Activated naive CD4-positive, alpha-beta T cell treated with anti-CD3 and anti-CD28 coated beads, Interleukin-2, amount 50 U/mL, for 72 hours (primary cell): ENCODE measurements around the gene NPHP4. TPM values are rescaled to one million over a fixed set of nuclear protein-coding genes. Genes with fewer than 3 reads are reported as not detected.
A peak's percentile ranks its signal among the peaks of the same experiment; 100 is the strongest.

Source experiments
- ATAC-seq, 2 donors: fragments of 150-1000 bp; cut with Tn5 transposase; 2 replicates each; pipeline ENCODE4 v1.10.0; 2021; ENCODE audit warnings: mild to moderate bottlenecking in 2 of 2, moderate library complexity in 2 of 2
- DNase-seq, 2 donors: peaks; one replicate each; pipeline ENCODE4 v3.0.0; 2021 to 2022; ENCODE audit warnings: low spot score in 2 of 2
- H3K27ac Mint-ChIP-seq, 2 donors: one replicate each; pipeline ENCODE4 v1.8.0; 2022; ENCODE audit warnings: mild to moderate bottlenecking in 2 of 2, mixed read lengths in 2 of 2
- H3K36me3 Mint-ChIP-seq, 2 donors: one replicate each; pipeline ENCODE4 v1.8.0; 2022; ENCODE audit warnings: mixed read lengths in 2 of 2
- H3K9me3 Mint-ChIP-seq, 2 donors: one replicate each; pipeline ENCODE4 v1.8.0; 2022; ENCODE audit warnings: mixed read lengths in 2 of 2
- total RNA-seq, 2 donors: library from RNA; stranded (reverse); gene quantifications; one replicate each; pipeline ENCODE4 v1.2.3, GENCODE V29; 2022

NPHP4 gene
- total RNA-seq, 2 donors from 2014 or later = 10.0 to 22.5 TPM

- no peaks in the 10 kb centered on the region for H3K36me3 Mint-ChIP-seq
- DNase-seq = peak in 1 of 2 donors; percentile 16
- no peak for ATAC-seq
- no peaks in the 10 kb centered on the region for H3K9me3 Mint-ChIP-seq
- H3K27ac Mint-ChIP-seq = no peak overlapping the region
These were observed 145.1 kb downstream of the NPHP4 start for GRCh38 chr1:5847013-5847659.

GRCh38 chr1:5845376-5845775 is 146.8 kb downstream of the NPHP4 start:
- no peak for DNase-seq
- H3K9me3 Mint-ChIP-seq = no peaks in the 10 kb centered on the region
- H3K27ac Mint-ChIP-seq = no peak overlapping the region
- no peak for ATAC-seq
- no peaks in the 10 kb centered on the region for H3K36me3 Mint-ChIP-seq

DNA sequence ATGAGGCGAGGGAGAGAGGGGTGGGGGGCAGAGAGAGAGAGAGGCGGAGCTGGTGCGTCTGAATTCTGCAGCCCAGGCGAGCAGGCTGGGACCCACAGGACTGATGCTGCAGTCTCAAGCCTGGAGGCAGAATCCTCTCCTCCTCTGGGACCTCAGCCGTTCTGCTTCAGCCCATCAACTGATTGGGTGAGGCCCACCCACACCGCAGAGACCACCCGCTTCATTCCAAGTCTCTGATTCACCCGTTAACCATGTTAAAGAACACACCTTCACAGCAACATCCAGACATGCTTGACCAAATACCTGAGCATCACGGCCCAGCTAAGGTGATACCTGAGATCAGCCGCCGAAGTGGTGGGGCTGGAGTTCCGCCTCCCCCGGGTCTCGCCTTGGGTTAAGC is 147.8 kb downstream of the NPHP4 start:
- H3K9me3 Mint-ChIP-seq = no peaks in the 10 kb centered on the region
- H3K27ac Mint-ChIP-seq = no peak overlapping the region
- no peak for DNase-seq
- no peaks in the 10 kb centered on the region for H3K36me3 Mint-ChIP-seq
- no peak for ATAC-seq

DNA sequence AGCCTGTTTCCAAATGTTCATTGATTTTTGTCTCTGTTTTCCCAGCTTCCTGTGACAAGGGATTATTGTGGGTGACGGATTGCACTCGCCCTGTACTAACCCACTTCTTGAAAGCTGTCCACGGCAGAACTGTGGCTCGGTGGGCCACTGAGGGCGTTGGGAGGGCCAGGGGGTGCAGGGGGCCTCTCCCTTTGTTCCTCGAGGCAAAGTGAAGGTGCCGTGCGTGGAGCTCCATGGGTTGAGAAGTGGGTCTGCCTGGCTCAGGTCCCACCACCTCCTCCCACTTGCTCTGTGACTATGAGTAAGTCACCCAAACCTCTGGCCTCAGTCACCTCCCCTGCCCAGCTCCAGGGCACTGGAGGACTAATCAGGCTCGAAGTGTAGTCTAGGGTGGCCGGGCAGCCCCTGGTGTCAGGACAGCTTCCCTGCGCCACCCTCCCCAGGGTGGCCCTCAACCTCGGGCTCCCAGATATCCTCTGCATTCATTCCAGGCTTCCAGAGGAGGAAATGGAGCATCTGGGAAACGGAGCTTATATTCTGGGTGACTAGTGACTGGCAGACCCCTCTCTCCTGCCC is 148.6 kb downstream of the NPHP4 start:
- DNase-seq (no peak), ATAC-seq (no peak)
- Mint-ChIP-seq H3K9me3 (no peaks in the 10 kb centered on the region), H3K36me3 (no peaks in the 10 kb centered on the region), H3K27ac (no peak overlapping the region)

DNA sequence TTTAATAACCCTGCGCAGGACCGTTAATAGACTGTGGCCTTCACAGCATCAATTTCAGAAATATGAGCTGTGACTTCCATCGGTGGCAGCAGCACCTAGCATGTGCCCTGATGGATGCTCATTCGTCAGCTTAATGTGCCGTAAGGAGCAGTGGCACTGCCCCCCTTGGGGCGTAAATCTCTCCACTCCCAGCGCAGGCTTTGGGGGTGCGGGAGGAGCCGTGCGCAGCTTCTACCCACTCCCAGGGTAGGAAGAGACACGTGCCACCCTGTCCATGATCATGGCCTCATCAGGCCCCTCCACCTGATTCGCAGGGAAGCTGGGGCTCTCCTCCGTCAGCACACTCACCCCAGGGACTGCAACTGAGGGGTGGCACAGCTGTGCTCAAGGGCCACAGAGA is 149.5 kb downstream of the NPHP4 start:
- DNase-seq (no peak), ATAC-seq (no peak)
- H3K36me3 Mint-ChIP-seq = no peaks in the 10 kb centered on the region
- no peak overlapping the region for H3K27ac Mint-ChIP-seq
- H3K9me3 Mint-ChIP-seq = no peaks in the 10 kb centered on the region

GRCh38 chr1:5840551-5841001 is 151.6 kb downstream of the NPHP4 start:
- no peak overlapping the region for H3K27ac Mint-ChIP-seq
- no peak for DNase-seq
- no peaks in the 10 kb centered on the region for H3K9me3 Mint-ChIP-seq
- no peaks in the 10 kb centered on the region for H3K36me3 Mint-ChIP-seq
- no peak for ATAC-seq

DNA sequence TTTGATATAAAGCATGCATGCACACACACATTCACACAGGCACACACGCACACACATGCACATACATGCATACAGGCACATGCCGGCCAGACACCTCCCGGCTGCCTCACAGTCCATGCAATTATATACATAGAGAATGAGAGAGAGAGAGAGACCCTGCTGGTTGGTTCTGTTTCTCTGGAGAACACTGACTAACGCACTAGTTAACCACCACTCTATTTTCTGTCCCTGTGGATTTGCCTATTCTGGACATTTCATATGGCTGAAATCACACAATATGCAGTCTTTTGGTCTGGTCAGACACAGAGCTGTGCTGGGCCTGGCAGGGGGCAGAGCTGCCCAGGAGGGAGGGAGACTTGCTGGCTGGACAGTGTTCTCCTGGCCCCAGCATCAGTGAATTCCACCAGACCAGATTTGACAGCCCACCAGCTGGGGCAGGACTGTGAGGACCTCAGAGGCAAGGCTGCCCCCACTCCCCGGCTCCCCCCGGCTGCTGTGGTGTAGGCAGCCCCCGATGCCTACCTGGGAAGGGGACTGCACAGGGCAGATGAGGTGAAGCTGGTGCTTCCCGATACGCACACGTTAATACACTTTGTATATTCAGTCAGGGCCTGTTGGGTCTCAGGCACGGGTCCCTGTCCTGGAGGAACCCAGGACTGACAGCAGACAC is 152.2 kb downstream of the NPHP4 start:
- no peak for ATAC-seq
- no peaks in the 10 kb centered on the region for H3K9me3 Mint-ChIP-seq
- DNase-seq = no peak
- no peaks in the 10 kb centered on the region for H3K36me3 Mint-ChIP-seq
- H3K27ac Mint-ChIP-seq = no peak overlapping the region

DNA sequence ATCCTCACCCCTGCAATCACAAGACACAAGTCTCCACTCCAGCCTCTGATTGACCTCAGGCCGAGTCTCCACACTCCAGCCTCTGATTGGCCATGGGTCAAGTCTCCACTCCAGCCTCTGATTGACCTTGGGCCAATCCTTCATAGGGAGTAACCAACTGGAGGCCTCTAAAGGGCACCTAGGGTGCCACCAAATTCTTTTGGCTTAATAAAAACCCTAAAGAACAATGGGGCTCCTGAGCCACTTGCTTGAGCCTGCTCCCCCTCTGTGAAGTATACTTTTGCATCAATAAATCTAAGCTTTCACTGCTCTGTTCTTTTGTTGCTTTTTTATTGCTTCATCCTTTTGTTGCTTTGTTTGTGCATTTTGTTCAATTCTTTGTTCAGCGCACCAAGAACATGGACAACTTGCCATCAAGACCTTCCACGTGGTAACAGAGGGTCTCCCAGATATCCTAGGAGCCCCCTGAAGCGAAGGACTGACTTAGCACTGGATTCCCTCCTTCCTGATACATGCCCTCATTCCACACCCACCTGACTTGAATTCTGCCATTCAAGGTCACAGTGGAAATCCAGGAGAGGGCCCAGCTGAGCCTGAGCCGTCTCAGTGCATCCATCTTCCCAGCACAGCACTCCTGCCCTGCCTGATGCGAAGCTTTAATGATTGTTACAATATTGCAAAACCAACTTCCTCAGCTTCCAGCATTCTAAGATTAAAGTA is 152.9 kb downstream of the NPHP4 start:
- no peaks in the 10 kb centered on the region for H3K36me3 Mint-ChIP-seq
- DNase-seq (no peak), ATAC-seq (no peak)
- no peaks in the 10 kb centered on the region for H3K9me3 Mint-ChIP-seq
- H3K27ac Mint-ChIP-seq = no peak overlapping the region

DNA sequence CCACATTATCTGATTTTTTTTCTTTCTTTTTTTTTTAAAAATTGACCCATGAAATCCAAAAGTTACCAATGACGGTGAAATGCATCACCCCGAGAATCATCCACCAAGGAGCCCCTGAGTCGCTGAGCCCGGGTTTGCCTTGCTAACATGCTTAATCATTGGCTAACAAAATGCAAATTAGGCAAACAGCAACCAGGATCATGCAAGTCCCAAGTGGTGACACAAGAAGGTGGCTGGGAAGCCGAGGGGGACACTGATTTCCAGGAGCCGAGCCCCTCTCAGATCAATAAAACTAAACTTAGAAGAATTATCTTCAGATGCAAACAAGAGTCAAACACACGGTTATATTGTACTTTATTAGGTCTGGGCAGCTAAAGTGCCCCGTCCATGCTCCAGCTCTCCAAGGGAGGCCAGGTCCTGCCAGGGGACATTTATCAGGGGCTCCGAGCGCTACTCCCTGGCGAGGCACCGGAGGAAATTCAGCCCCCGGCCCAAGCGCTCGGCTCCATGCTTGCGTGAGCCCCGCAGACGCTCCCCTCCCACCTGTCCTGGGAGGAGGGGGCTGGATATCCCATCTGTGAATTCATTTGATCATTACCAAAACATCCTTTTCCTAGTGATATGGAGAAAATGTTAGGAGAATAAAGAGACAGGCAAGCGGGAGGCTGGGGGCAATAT is 154.1 kb downstream of the NPHP4 start:
- DNase-seq (no peak), ATAC-seq (no peak)
- H3K36me3 Mint-ChIP-seq = no peaks in the 10 kb centered on the region
- no peaks in the 10 kb centered on the region for H3K9me3 Mint-ChIP-seq
- H3K27ac Mint-ChIP-seq = no peak overlapping the region

GRCh38 chr1:5836776-5837440 is 155.3 kb downstream of the NPHP4 start:
- H3K9me3 Mint-ChIP-seq = no peaks in the 10 kb centered on the region
- DNase-seq = no peak
- H3K36me3 Mint-ChIP-seq = no peaks in the 10 kb centered on the region
- no peak overlapping the region for H3K27ac Mint-ChIP-seq
- ATAC-seq = no peak

DNA sequence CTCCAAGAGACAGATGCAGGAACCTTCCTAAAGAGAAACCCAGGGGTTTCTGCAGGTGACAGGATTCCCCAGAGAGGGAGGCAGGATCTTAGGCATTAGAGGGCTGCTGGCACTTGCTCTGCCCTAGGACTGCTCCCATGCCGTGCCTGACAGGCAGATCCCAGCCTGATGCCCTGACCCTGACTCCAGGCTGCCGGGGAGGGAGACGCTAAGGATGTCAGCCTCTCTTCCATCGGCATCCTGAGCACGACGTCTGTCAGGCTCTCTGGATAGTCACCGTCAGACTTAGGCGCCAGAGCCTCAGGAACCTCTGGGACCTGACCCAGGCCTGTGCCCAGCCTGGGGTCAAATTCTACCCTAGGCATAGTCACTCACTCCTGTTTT is 157.1 kb downstream of the NPHP4 start:
- no peaks in the 10 kb centered on the region for H3K9me3 Mint-ChIP-seq
- no peak overlapping the region for H3K27ac Mint-ChIP-seq
- DNase-seq (no peak), ATAC-seq (no peak)
- H3K36me3 Mint-ChIP-seq = no peaks in the 10 kb centered on the region

DNA sequence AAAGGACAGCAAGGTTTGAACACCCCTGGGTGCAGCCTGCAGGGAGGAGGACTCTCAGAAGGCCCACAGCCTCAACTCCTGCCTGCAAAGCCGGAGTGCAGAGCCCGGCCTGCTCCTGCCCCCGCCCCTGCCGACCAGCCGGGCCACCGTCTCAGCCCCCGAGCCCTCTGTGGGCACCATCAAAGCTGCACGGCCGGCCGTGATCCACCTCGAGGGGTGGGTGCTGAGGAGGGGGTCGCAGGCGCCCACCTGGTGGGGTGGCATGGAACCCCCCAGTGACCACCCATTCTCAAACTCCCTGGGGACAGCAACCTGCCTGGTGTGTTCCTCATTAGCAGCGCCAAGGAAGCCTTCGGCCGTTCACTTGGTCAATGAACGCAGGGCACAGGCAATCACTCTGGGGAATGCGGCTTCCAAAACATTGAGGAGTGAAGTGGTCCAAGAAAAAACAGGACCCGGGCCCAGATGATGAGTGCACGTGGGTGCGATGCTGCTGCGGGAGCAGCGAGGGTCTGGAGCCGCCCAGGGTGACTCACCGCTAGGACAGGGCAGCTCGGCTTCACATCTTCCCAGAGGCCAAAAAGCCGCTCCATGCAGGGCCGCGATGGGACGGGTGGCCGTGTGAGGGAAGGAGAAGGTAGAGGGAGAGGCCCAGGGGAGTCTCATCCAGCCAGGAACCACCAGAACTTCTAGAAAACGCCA is 157.6 kb downstream of the NPHP4 start:
- H3K9me3 Mint-ChIP-seq = peaks cover 1% of the 10 kb centered on the region in 2 donors
- H3K27ac Mint-ChIP-seq = no peak overlapping the region
- no peak for ATAC-seq
- no peaks in the 10 kb centered on the region for H3K36me3 Mint-ChIP-seq
- no peak for DNase-seq

DNA sequence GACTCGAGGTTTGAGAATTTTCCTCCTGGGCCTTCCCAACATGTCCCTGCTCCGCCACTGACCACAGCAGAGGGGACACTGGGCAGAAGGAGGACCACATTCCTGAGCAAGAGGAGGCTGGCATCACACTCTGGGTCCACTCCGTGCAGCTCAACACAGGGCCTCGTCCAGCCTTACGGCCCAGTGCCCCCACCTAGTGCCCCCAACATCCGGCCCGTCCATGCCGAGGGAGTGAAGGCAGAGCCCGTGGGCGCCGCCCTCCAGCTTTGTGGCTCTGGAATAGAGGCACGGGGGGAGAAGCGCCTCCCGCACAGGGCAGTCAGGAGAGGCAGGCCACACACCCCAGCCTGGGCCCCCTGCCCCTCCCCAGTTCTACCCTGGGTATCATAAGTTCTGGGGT is 158.3 kb downstream of the NPHP4 start:
- ATAC-seq (no peak), DNase-seq (no peak)
- Mint-ChIP-seq H3K36me3 (no peaks in the 10 kb centered on the region), H3K9me3 (peaks cover 6% of the 10 kb centered on the region in 2 donors), H3K27ac (no peak overlapping the region)

DNA sequence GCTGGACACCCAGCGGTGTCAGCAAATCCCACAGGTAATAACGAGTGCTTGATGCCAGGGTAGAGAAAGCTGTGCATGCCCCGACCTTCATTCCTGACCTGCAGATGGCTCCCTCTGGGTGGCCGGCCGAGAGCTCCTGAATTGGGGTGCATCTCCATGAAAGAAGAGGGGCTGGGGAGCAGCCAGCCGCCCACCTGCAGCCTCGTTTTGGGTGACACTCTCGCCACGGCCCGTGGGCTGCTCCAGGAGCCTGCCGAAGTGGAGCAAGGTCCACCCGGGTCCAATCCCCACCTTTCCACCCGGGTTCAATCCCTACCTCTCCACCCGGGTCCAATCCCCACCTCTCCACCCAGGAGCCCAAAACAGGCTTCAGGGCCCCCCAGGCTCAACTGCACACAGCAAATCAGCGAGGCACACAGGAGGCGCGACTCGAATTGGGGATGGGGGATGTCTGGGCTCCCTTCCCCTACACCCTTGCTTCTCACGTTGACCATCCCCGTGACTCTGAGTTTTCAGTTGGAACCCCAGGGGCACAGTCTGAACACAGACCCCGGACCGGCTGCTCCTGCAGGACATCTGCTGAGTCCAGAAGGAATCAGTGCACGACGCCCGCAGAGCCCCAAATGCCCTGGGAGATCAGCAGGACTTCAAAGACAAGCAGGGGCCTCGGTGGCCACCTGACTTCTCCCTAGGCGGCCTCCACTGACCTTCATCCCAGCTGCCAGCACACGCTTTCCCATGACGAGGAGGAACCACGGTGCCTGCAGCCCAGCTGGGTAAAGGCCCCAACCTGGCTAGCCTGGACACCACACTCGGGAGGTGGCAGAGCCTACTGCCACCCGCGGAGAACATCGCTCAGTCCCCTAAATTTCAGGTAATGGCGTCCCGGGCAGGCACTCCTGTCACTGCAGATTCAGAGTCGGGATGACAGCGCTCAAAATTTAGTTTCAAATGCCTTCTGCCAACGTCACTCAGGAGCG is 159.0 kb downstream of the NPHP4 start:
- peaks cover 6% of the 10 kb centered on the region in 2 donors for H3K9me3 Mint-ChIP-seq

More for the DNA sequence above, 159.0 kb downstream of the NPHP4 start:
- ATAC-seq = no peak
- Mint-ChIP-seq H3K27ac (no peak overlapping the region), H3K36me3 (no peaks in the 10 kb centered on the region)
- no peak for DNase-seq
